Breast epithelium (tissue), 4 donors: Measurements from ENCODE around the gene HSD3B7. TPM values are rescaled to one million over a fixed set of nuclear protein-coding genes. Genes with fewer than 3 reads are reported as not detected.
"Not testable (repeated sequence)": the region's sequence is repeated elsewhere in the genome, so short reads cannot be mapped to it uniquely, and the experiment has no call there.

Experiments
- DNase-seq, 2 donors: peaks; one replicate each; pipeline ENCODE4 v3.0.0-alpha.2; 2019; ENCODE audit warnings: low spot score in 2 of 2
- H3K27ac ChIP-seq, 2 donors: fragments of 200-600 bp; sonication (generic) in 1 of 2; one replicate each; pipeline ENCODE4 v1.5.1; 2016 to 2019; ENCODE audit warnings: mild to moderate bottlenecking in 1 of 2
- H3K27me3 ChIP-seq, 2 donors: fragments of 200-600 bp; sonication (generic) in 1 of 2; one replicate each; pipeline versions ENCODE4 v1.5.1 to v1.6.0; 2017 to 2019; ENCODE audit warnings: control low read depth in 1 of 2, mild to moderate bottlenecking in 1 of 2
- H3K36me3 ChIP-seq: fragments of 200-600 bp; one replicate; pipeline ENCODE4 v1.5.1; 2019
- H3K4me1 ChIP-seq, 2 donors: fragments of 200-600 bp; sonication (generic); one replicate each; pipeline ENCODE4 v1.5.1; 2016 to 2019; ENCODE audit warnings: control low read depth in 1 of 2
- H3K4me3 ChIP-seq, 3 donors: fragments of 200-600 bp; sonication (generic); 1 replicate in 2 of 3; 2 replicates in 1 of 3; pipeline ENCODE4 v1.5.1; 2016 to 2019; ENCODE audit warnings: mild to moderate bottlenecking in 3 of 3, moderate library complexity in 2 of 3
- H3K9me3 ChIP-seq, 2 donors: fragments of 200-600 bp; sonication (generic) in 1 of 2; one replicate each; pipeline ENCODE4 v1.5.1; 2016 to 2019; ENCODE audit warnings: control low read depth in 1 of 2
- CTCF ChIP-seq, 3 donors: fragments of 450-650 bp; IDR thresholded peaks; one replicate each; pipeline ENCODE4 v1.5.1; 2016 to 2017; ENCODE audit warnings: antibody characterized with exemption in 3 of 3, mild to moderate bottlenecking in 3 of 3, moderate library complexity in 3 of 3
- POLR2A ChIP-seq: fragments of 450-650 bp; IDR thresholded peaks from one replicate; pipeline ENCODE4 v1.6.1; 2016; ENCODE audit warnings: antibody characterized with exemption, mild to moderate bottlenecking, moderate library complexity
- POLR2AphosphoS5 ChIP-seq, 3 donors: sonication (generic); formaldehyde crosslinking; IDR thresholded peaks; one replicate each; pipeline ENCODE4 v1.6.1; 2017; ENCODE audit warnings: antibody characterized with exemption in 3 of 3
- intact Hi-C: fragments of 100-400 bp; cut with DNase I; formaldehyde crosslinking; loops from one replicate; pipeline ENCODE4 v1.15.1; 2023; ENCODE audit warnings: low total_unique reads
- total RNA-seq, 3 donors: library from RNA; depleted of rRNA; stranded (reverse); fragments of >200 nt; gene quantifications; one replicate each; pipeline ENCODE4 v1.1.0, GENCODE V29; 2016

The HSD3B7 gene
- total RNA-seq, 3 donors from 2014 or later = 12.1 to 27.8 (median 26.9) TPM

DNA sequence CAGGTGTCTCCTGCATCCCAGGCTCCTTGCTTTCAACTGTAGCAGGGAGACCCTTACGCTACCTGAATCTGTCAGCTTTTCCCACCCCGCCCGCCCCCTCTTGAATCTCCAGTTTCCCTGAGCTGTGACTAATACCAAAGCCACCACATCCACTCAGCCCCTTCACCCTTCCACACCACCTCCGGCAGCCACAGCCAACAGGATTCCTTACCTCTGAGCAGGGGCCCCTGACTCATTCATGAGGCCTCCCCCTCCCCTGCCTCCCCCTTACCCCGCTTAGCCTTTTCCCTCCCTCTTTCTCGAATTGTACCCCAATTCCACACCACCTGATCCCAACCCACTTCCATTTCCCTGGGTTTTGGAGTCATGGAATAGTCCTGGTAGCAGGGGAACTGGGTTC, 23.1 kb downstream of the HSD3B7 start:
- TF ChIP-seq POLR2AphosphoS5 (IDR thresholded peaks at IDR 0.05) (no peak), POLR2A (no peak), CTCF (IDR thresholded peaks at IDR 0.05) (no peak)
- no peaks in the 10 kb centered on the region for H3K36me3 ChIP-seq
- H3K9me3 ChIP-seq = no peaks in the 10 kb centered on the region
- no peaks in the 10 kb centered on the region for H3K4me1 ChIP-seq
- H3K27ac ChIP-seq = no peak overlapping the region
- H3K4me3 ChIP-seq = no peak overlapping the region
- peaks cover 0 to 7% of the 10 kb centered on the region in 2 donors for H3K27me3 ChIP-seq
- intact Hi-C loops = no loop called here
- DNase-seq = no peak

GRCh38 chr16:31008551-31008950, 23.5 kb downstream of the HSD3B7 start:
- no peaks in the 10 kb centered on the region for H3K36me3 ChIP-seq
- no peaks in the 10 kb centered on the region for H3K4me1 ChIP-seq
- no peak overlapping the region for H3K4me3 ChIP-seq
- H3K27me3 ChIP-seq = peaks cover 0 to 7% of the 10 kb centered on the region in 2 donors
- TF ChIP-seq CTCF (IDR thresholded peaks at IDR 0.05) (no peak), POLR2A (no peak), POLR2AphosphoS5 (IDR thresholded peaks at IDR 0.05) (no peak)
- H3K27ac ChIP-seq = no peak overlapping the region
- intact Hi-C loops = no loop called here
- DNase-seq = no peak
- H3K9me3 ChIP-seq = no peaks in the 10 kb centered on the region

- Histone ChIP-seq H3K4me3 (no peak overlapping the region), H3K36me3 (no peaks in the 10 kb centered on the region), H3K27me3 (peaks cover 0 to 7% of the 10 kb centered on the region in 2 donors), H3K27ac (no peak overlapping the region), H3K9me3 (no peaks in the 10 kb centered on the region), H3K4me1 (no peaks in the 10 kb centered on the region)
- intact Hi-C loops = no loop called here
- TF ChIP-seq CTCF (IDR thresholded peaks at IDR 0.05) = no peak
- TF ChIP-seq POLR2A = no peak
- TF ChIP-seq POLR2AphosphoS5 (IDR thresholded peaks at IDR 0.05) = no peak
- no peak for DNase-seq
These were observed 24.1 kb downstream of the HSD3B7 start for GRCh38 chr16:31009120-31009519.

DNA sequence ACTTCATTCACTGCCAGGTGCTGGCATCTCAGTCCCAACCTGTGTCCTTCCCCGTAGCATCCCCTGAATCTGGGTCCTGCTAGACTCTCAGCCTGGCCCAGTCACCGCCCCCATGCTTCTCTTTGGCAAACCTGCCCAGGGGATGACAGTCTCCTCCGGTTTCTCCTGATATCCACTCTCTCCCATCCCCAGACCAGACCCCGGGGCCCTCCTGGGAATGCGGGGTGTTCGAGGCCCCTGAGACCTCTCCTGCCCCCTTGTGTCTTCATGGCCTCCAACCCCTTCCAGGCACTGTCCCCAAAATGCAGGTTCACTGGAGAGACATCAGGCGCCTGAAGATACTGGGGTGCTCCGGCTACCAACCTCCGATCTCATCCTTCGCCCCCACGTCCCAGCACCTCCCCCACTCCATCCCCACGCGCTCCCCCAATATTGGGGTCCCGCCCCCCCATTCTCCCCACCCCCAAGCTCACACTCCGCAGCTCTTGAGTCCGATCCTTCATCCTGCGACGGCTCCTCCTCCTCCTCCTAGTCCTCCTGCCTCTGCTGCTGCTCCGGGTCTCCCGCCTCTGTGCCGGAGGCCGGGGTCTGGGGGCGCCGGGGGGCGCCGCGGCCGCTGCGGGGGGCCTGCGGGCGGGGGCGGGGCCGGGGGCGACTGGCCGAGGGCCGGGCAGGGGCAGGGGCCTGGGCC, 25.0 kb downstream of the HSD3B7 start:
- Histone ChIP-seq H3K27ac (no peak overlapping the region), H3K4me3 (peak overlapping the region; percentile 7 to 70 (median 50)), H3K9me3 (no peaks in the 10 kb centered on the region), H3K4me1 (no peaks in the 10 kb centered on the region), H3K27me3 (peaks cover 0 to 7% of the 10 kb centered on the region in 2 donors), H3K36me3 (no peaks in the 10 kb centered on the region)
- no peak for DNase-seq
- intact Hi-C loops = no loop called here
- TF ChIP-seq POLR2AphosphoS5 (IDR thresholded peaks at IDR 0.05) (no peak), CTCF (IDR thresholded peaks at IDR 0.05) (no peak)

DNA sequence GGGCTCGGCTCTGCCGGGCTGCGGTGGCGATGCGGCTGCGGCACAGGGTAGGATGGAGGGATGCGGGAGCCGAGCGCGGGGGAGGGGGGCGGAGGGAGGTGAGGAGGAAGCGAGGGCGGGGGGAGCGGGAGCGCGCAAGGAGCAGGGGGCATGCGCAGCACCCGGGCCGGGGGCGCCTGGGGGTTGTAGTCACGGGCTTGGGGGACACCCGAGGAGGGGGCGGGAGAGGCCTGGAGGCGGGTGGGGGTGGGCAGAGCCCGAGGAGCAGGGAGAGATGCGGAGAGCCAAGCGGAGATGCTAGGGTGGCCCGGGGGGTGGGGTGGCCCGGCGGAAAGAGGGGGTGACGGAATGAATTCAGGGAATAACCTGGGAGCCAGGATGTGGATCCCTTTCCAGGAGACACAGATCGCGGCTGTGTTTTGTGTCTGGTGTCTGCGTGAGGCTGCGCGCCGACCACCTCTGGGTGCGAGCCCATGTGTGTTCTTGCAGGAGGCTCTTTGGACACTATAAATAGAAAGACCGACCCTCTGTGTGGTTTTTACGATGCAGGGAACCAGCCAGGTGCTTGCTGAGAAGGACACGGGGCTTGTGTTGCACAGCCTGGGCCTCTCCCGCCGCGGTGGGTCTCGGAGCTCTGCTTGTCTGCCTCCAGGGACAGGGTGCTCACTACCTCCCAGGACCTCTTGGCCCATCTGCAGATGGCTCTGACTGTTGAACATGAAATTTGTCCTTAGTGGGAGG, 25.7 kb downstream of the HSD3B7 start, which contains the start of gene STX1B:
STX1B (minus strand) TSS at position 54 of the 741 bp plus-strand sequence. CDS start 242 bp downstream, outside the sequence.
- DNase-seq = no peak
- intact Hi-C loops = no loop called here
- no peaks in the 10 kb centered on the region for H3K4me1 ChIP-seq
- TF ChIP-seq CTCF (IDR thresholded peaks at IDR 0.05) (no peak), POLR2AphosphoS5 (IDR thresholded peaks at IDR 0.05) (no peak), POLR2A (no peak)
- no peaks in the 10 kb centered on the region for H3K36me3 ChIP-seq
- H3K27me3 ChIP-seq = peaks cover 0 to 7% of the 10 kb centered on the region in 2 donors
- no peaks in the 10 kb centered on the region for H3K9me3 ChIP-seq
- H3K4me3 ChIP-seq = peak within 1 kb of the TSS; percentile 7 to 70 (median 50)
- no peak within 1 kb of the TSS for H3K27ac ChIP-seq

DNA sequence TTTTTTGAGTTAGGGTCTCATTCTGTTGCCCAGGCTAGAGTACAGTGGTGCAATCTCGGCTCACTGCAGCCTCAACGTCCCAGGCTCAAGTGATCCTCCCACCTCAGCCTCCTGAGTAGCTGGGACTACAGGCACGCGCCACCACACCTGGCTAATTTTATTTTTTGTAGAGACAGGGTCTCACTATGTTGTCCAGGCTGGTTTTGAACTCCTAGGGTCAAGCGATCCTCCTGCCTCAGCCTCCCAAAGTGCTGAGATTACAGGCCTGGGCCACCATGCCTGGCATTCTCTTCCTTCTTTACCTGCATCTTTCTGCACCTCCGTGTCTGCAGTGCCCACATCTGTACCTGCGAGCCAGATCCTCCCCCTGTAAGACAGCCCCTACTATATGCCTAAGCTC, 26.8 kb downstream of the HSD3B7 start:
- intact Hi-C loops, DNase-seq, H3K4me3 ChIP-seq, H3K9me3 ChIP-seq, H3K36me3 ChIP-seq, H3K27me3 ChIP-seq, H3K27ac ChIP-seq, H3K4me1 ChIP-seq: not testable (repeated sequence)

- H3K4me3 ChIP-seq, H3K9me3 ChIP-seq, H3K36me3 ChIP-seq, H3K27me3 ChIP-seq, H3K27ac ChIP-seq, H3K4me1 ChIP-seq, intact Hi-C loops, DNase-seq: not testable (repeated sequence)
These were observed 28.3 kb downstream of the HSD3B7 start for GRCh38 chr16:31013292-31013691.
